HL-60/S4 treated with phorbol 12-myristate 13-acetate at 8.2 ng/mL for 4 days and 3 days (cell line): ENCODE results near the gene IL20.

Source experiments
- in situ Hi-C: fragments of 300-500 bp; cut with MboI; formaldehyde crosslinking; loops from 2 replicates; pipeline ENCODE4 v1.15.0; 2022; ENCODE audit warnings: low sequenced_read_pairs

The IL20 gene

DNA sequence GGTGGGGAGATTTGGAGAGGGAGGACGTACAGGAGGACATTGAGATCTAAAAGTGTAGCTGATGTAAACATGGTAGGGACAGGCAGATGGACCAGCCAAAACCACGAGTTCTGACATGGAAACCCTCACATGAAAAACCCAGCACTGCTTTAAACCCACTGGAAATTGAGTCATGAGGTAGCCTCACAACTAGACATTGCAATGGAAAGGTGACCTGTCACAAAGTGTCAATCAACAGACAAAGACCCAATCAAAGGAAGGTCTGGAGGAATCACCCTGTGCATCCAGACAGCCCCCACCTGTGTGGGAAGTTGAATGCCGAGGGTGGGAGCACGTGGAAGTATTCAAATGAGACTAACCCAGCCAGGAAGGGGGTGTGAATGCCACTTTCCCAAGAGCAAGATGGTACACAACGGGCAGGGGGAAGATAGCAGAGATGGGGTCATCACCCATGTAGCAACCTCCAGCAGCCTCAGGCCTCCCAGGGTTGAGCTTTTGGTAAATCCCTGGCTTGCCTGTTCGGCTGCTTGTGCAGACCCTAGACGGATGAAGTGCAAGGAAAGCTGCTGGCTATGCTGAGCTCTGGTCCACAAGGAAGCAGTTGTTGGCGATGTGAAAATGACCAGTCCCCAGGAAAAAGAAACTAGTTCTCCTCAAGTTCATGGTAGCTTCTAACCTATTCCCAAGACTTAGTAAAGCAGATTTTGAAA is 50.7 kb downstream of the IL20 start:
- in situ Hi-C loops, result loop anchor here (25.0 kb wide), 1 partner anchor 179 kb away; no protein-coding TSS in a partner anchor

GRCh38 chr1:206918076-206918475 is 52.7 kb downstream of the IL20 start:
- in situ Hi-C loops, result loop anchor here (25.0 kb wide), 1 partner anchor 181 kb away; no protein-coding TSS in a partner anchor
